Stomach (tissue), 4 donors: Measurements from ENCODE around the gene RCOR1.

Experiments used
- CTCF ChIP-seq, 7 experiments: fragments of 450-650 bp in 4 of 7; fragments of 200-600 bp in 3 of 7; sonication (generic) in 3 of 7; IDR thresholded peaks; one replicate each; pipeline ENCODE4 v1.5.1; 2016 to 2019; ENCODE audit warnings: antibody characterized with exemption in 7 of 7, control low read depth in 2 of 7, mild to moderate bottlenecking in 1 of 7
- EP300 ChIP-seq: sonication (generic); formaldehyde crosslinking; IDR thresholded peaks from one replicate; pipeline ENCODE4 v1.6.1; 2017; ENCODE audit warnings: antibody characterized with exemption
- POLR2A ChIP-seq, 4 donors: fragments of 450-650 bp; IDR thresholded peaks; one replicate each; pipeline ENCODE4 v1.6.1; 2016; ENCODE audit warnings: antibody characterized with exemption in 4 of 4, control low read depth in 2 of 4, mild to moderate bottlenecking in 1 of 4, moderate library complexity in 1 of 4
- POLR2AphosphoS5 ChIP-seq, 3 donors: sonication (generic); formaldehyde crosslinking; IDR thresholded peaks; one replicate each; pipeline ENCODE4 v1.6.1; 2016; ENCODE audit warnings: antibody characterized with exemption in 3 of 3

- TF ChIP-seq POLR2A (IDR thresholded peaks at IDR 0.05) (no peak), CTCF (IDR thresholded peaks at IDR 0.05) (no peak), POLR2AphosphoS5 (IDR thresholded peaks at IDR 0.05) (no peak), EP300 (no peak)
These were observed 12.6 kb downstream of the RCOR1 start for GRCh38 chr14:102605029-102605428.
